NCI-H1436 (cell line): Measurements from ENCODE around the gene MARCHF9.

Experiments used
- DNase-seq: peaks from one replicate; lab custom pipeline; 2025; lab: John Stamatoyannopoulos, UW

Gene MARCHF9

GRCh38 chr12:57724003-57724935, 30.6 kb upstream of the MARCHF9 start:
- DNase-seq = no peak

GRCh38 chr12:57724936-57725740, 29.8 kb upstream of the MARCHF9 start:
- no peak for DNase-seq

GRCh38 chr12:57725851-57726150, 29.1 kb upstream of the MARCHF9 start:
- no peak for DNase-seq

- DNase-seq = peak; percentile 90
These were observed 28.6 kb upstream of the MARCHF9 start for GRCh38 chr12:57726151-57726883.

GRCh38 chr12:57726884-57727757, 27.8 kb upstream of the MARCHF9 start:
- DNase-seq = no peak

- no peak for DNase-seq
These were observed 27.0 kb upstream of the MARCHF9 start for GRCh38 chr12:57727758-57728395.

- no peak for DNase-seq
These were observed 25.5 kb upstream of the MARCHF9 start for GRCh38 chr12:57729321-57729844.

GRCh38 chr12:57730336-57731067, 24.4 kb upstream of the MARCHF9 start:
- DNase-seq = no peak

- no peak for DNase-seq
These were observed 23.4 kb upstream of the MARCHF9 start for GRCh38 chr12:57731411-57732080.

- DNase-seq = no peak
These were observed 22.6 kb upstream of the MARCHF9 start for GRCh38 chr12:57732270-57732669.

GRCh38 chr12:57732726-57733593, 21.9 kb upstream of the MARCHF9 start:
- DNase-seq = no peak

GRCh38 chr12:57733928-57734327, 21.0 kb upstream of the MARCHF9 start:
- DNase-seq = no peak

- DNase-seq = no peak
These were observed 20.3 kb upstream of the MARCHF9 start for GRCh38 chr12:57734591-57734990.

GRCh38 chr12:57735198-57735855, 19.6 kb upstream of the MARCHF9 start:
- DNase-seq = peak; percentile 28

- no peak for DNase-seq
These were observed 18.8 kb upstream of the MARCHF9 start for GRCh38 chr12:57735952-57736740.

- DNase-seq = no peak
These were observed 18.0 kb upstream of the MARCHF9 start for GRCh38 chr12:57736741-57737466.
